HL-60 (cell line): ENCODE results near the gene CD58.

Experiments
- CTCF ChIP-seq: IDR thresholded peaks from one replicate; pipeline ENCODE4 v1.5.1; 2011; ENCODE audit warnings: low read length, control low read depth, inconsistent platforms; ENCODE audit not compliant: insufficient read depth
- POLR2AphosphoS5 ChIP-seq: IDR thresholded peaks from 2 replicates; pipeline ENCODE4 v1.6.1; 2012; ENCODE audit warnings: low read depth
- REST ChIP-seq: IDR thresholded peaks from 2 replicates; pipeline ENCODE4 v1.6.1; 2012; ENCODE audit warnings: low read depth; ENCODE audit not compliant: insufficient replicate concordance

GRCh38 chr1:116544588-116545358, 26.1 kb downstream of the CD58 start:
- TF ChIP-seq REST: no peak
- TF ChIP-seq CTCF: no peak
- no peak for TF ChIP-seq POLR2AphosphoS5
